OCI-LY3 (cell line): Measurements from ENCODE around the gene NLGN1.

Experiments
- H2AFZ ChIP-seq: fragments of 200-600, 300-600 bp; shearing (Covaris generic); 2 replicates; pipeline ENCODE4 v1.6.0; 2014; ENCODE audit warnings: antibody characterized with exemption, low read depth, low read length
- H3K27ac ChIP-seq: fragments of 200-600, 300-600 bp; sonication (generic); 2 replicates; pipeline ENCODE4 v1.5.1; 2014; ENCODE audit warnings: mild to moderate bottlenecking, low read length, moderate library complexity, mixed read lengths
- H3K27me3 ChIP-seq: fragments of 200-600, 300-600 bp; sonication (generic); 2 replicates; pipeline ENCODE4 v1.6.1; 2014; ENCODE audit warnings: low read depth, low read length, mixed read lengths
- H3K36me3 ChIP-seq: fragments of 200-600, 300-600 bp; sonication (generic); replicated peaks from 2 replicates; pipeline ENCODE3; 2014; ENCODE audit warnings: low read depth, low read length, mixed read lengths
- H3K4me1 ChIP-seq: fragments of 300-600, 200-600 bp; sonication (generic); 2 replicates; pipeline ENCODE4 v1.6.1; 2014; ENCODE audit warnings: low read length, mixed read lengths
- H3K4me2 ChIP-seq: fragments of 200-600, 300-600 bp; sonication (generic); 2 replicates; pipeline ENCODE4 v1.6.1; 2014; ENCODE audit warnings: low read length, mixed read lengths
- H3K4me3 ChIP-seq: fragments of 300-600, 200-600 bp; sonication (generic); 2 replicates; pipeline ENCODE4 v1.5.1; 2014; ENCODE audit warnings: antibody characterized with exemption, mild to moderate bottlenecking, low read length, moderate library complexity
- H3K79me2 ChIP-seq: fragments of 300-600, 200-600 bp; shearing (Covaris generic); 2 replicates; pipeline ENCODE4 v1.6.1; 2014; ENCODE audit warnings: mild to moderate bottlenecking, low read length, mixed read lengths
- H3K9ac ChIP-seq: fragments of 300-600, 200-600 bp; shearing (Covaris generic); 2 replicates; pipeline ENCODE4 v1.6.0; 2014; ENCODE audit warnings: mild to moderate bottlenecking, low read length, moderate library complexity
- H3K9me3 ChIP-seq: fragments of 200-600, 300-600 bp; shearing (Covaris generic); 2 replicates; pipeline ENCODE4 v1.6.1; 2014; ENCODE audit warnings: low read length, mixed read lengths; ENCODE audit not compliant: insufficient read depth
- H4K20me1 ChIP-seq: fragments of 200-600, 300-600 bp; sonication (generic); 2 replicates; pipeline ENCODE4 v1.6.1; 2016; ENCODE audit warnings: low read length, mixed read lengths; ENCODE audit not compliant: insufficient read depth
- EZH2phosphoT487 ChIP-seq: fragments of 200-600 bp; shearing (Covaris generic); IDR thresholded peaks from 2 replicates; pipeline ENCODE4 v1.6.1; 2018; ENCODE audit warnings: antibody characterized with exemption, mixed run types, low read depth
- TF ChIP-seq, protein P1 (sequence below): fragments of 200-600, 300-600 bp; sonication (generic); IDR thresholded peaks from 2 replicates; pipeline ENCODE4 v1.5.1; 2014; ENCODE audit warnings: antibody characterized with exemption, low read length, low read depth

NLGN1 gene

DNA sequence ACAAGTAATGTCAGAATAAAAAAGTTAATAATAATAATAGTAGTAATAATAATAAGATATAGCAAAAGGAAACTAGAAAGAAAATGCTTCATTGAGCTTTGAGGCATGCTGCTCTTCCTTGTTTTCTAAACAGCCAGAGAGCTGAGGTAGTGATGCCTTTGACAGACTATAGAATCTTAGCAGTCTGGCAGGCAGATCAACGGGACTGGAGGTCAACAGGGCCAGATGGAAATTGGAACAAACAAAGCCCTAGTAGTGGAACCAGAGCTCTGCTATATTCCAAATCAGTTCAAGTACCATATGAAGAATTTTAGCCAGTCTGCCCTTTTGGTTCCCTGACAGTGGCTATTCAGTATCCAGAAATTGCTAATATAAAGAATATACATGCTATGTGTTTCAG is 278.6 kb downstream of the NLGN1 start:
- no peaks in the 10 kb centered on the region for H3K27me3 ChIP-seq
- no peak overlapping the region for H3K4me2 ChIP-seq
- H4K20me1 ChIP-seq = no peaks in the 10 kb centered on the region
- no peak overlapping the region for H3K4me3 ChIP-seq
- H3K9me3 ChIP-seq = no peaks in the 10 kb centered on the region
- no peaks in the 10 kb centered on the region for H3K36me3 ChIP-seq
- no peak overlapping the region for H2AFZ ChIP-seq
- TF ChIP-seq, protein P1, sequence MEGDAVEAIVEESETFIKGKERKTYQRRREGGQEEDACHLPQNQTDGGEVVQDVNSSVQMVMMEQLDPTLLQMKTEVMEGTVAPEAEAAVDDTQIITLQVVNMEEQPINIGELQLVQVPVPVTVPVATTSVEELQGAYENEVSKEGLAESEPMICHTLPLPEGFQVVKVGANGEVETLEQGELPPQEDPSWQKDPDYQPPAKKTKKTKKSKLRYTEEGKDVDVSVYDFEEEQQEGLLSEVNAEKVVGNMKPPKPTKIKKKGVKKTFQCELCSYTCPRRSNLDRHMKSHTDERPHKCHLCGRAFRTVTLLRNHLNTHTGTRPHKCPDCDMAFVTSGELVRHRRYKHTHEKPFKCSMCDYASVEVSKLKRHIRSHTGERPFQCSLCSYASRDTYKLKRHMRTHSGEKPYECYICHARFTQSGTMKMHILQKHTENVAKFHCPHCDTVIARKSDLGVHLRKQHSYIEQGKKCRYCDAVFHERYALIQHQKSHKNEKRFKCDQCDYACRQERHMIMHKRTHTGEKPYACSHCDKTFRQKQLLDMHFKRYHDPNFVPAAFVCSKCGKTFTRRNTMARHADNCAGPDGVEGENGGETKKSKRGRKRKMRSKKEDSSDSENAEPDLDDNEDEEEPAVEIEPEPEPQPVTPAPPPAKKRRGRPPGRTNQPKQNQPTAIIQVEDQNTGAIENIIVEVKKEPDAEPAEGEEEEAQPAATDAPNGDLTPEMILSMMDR = no peak
- TF ChIP-seq EZH2phosphoT487 = no peak
- H3K27ac ChIP-seq = no peak overlapping the region
- H3K4me1 ChIP-seq = no peaks in the 10 kb centered on the region
- no peaks in the 10 kb centered on the region for H3K79me2 ChIP-seq
- H3K9ac ChIP-seq = no peak overlapping the region

DNA sequence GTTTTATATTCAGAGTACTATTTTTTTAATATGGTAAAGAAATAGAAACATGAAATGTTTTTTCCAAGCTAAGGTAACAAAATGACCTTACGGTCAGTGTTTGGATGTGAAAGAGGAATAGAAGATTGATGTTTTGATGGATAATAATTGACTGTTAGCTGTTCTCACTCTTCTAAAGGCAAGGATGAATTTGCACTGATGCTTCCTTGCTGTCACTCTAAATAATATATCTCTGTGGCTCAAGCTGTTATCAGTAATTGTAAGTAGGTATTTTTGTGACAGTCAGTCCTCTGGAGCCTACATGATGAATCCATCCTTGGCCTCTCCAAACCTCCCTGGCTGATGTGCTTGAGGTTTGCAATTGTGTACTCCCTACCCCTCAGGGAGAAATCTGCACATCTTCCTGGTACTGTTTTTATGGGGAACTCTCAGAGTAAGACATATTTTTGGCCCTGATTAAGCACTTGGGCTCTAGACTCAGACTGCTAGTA is 283.7 kb downstream of the NLGN1 start:
- Histone ChIP-seq H3K79me2 (no peaks in the 10 kb centered on the region), H3K36me3 (no peaks in the 10 kb centered on the region), H3K9ac (no peak overlapping the region), H3K9me3 (no peaks in the 10 kb centered on the region), H3K4me3 (no peak overlapping the region), H3K27me3 (no peaks in the 10 kb centered on the region), H3K27ac (no peak overlapping the region), H2AFZ (no peak overlapping the region), H4K20me1 (no peaks in the 10 kb centered on the region), H3K4me1 (no peaks in the 10 kb centered on the region), H3K4me2 (no peak overlapping the region)
- TF ChIP-seq EZH2phosphoT487 = no peak
- TF ChIP-seq, protein P1 = no peak

DNA sequence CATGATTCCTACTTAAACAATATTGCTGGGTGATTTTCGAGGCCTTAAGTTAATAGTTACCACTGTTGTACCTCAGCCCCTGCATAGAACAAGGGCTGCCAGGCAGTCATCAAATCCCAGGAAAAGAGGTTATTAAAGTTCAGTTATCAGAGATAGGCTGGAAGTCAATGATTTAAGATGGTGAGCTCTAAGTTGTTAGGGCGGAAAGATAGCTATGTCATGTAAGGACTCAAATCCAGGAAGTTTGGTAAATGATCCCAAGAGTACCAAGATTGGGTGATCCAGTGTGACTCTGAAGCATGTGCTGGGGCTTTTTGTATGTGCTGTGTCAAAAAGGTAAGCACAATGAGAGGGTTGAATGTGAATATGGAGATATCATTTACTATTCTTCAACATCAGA is 287.9 kb downstream of the NLGN1 start:
- Histone ChIP-seq H3K4me2 (no peak overlapping the region), H3K9ac (no peak overlapping the region), H4K20me1 (no peaks in the 10 kb centered on the region), H3K4me1 (no peaks in the 10 kb centered on the region), H3K9me3 (no peaks in the 10 kb centered on the region), H3K79me2 (no peaks in the 10 kb centered on the region), H3K4me3 (no peak overlapping the region), H3K36me3 (no peaks in the 10 kb centered on the region), H3K27me3 (no peaks in the 10 kb centered on the region), H2AFZ (no peak overlapping the region), H3K27ac (no peak overlapping the region)
- TF ChIP-seq, protein P1 = no peak
- TF ChIP-seq EZH2phosphoT487 = no peak

DNA sequence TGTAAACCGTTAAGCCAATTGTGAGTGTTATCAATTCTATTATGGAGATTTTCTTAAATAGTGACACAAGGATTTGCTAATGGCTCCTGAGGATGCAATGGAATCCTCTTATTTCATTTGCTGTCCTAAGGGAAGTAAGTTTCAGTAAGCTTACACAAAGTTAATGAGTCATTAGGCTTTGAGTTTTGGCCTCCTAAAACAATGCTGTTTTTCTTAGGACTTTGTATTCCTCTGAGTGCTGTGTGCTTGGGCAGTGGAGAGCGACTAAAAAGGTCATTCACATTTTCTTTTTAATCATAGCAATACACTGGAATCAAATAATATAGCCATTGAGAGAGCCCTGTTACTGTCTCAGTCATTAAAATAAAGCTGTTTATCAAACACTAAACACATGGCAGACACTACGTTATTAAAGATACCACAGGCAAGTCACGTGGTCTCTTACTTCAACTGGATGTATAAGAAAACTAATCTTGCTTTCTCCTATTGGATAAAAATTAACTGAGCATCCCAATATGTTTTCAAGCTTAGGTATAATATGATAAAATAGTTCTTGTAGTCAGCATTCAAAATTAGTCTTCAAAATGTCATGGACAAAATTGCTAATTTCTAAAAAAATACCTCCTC is 290.8 kb downstream of the NLGN1 start:
- Histone ChIP-seq H2AFZ (no peak overlapping the region), H3K9me3 (no peaks in the 10 kb centered on the region), H3K27me3 (no peaks in the 10 kb centered on the region), H3K36me3 (no peaks in the 10 kb centered on the region), H3K27ac (no peak overlapping the region), H3K4me3 (no peak overlapping the region), H3K4me2 (no peak overlapping the region), H3K4me1 (no peaks in the 10 kb centered on the region), H3K9ac (no peak overlapping the region), H3K79me2 (no peaks in the 10 kb centered on the region), H4K20me1 (no peaks in the 10 kb centered on the region)
- TF ChIP-seq, protein P1 = no peak
- no peak for TF ChIP-seq EZH2phosphoT487
